ENCODE measurements around the gene MMP3.

DNA sequence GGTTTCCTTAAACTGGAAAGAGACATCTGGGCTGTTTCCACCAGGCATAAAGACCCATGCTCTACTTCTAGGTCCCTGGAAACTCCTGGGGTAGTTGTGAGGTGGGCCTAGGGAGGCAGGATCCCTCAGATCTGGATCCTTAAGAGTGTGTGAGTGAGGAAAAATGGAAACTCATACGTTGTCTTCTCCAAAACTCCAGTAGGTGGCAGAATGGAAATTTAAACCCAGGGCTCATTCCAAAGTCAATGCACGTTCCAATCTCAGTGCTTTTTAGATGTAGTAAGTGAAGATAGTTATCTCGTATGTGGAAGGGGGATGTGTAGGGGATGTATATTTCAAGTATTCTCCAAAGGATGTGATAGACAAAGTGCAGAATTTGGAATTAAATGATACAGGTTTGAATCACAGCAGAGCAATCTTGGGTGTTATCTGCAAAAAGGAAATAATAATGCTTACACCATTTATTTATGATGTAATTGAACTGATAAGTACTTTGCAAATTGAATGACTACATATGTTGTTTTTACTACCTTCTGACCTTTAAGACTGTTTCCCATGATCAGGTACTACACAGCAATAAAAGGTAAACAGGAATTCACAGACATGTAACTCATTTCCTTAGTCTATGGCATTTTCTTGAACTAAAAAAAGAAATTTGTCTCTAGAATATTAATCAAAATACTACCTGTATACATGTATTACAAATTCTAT is 32.3 kb downstream of the MMP3 start:
- TF ChIP-seq POLR2A (IDR thresholded peaks at IDR 0.05; ENCODE audit: low read length) (no peak), GATA1 (IDR thresholded peaks at IDR 0.05; ENCODE audit: low read depth, low read length) (no peak)
